ENCODE results near the gene KDM4B.
A peak's percentile ranks its signal among the peaks of the same experiment; 100 is the strongest.

DNA sequence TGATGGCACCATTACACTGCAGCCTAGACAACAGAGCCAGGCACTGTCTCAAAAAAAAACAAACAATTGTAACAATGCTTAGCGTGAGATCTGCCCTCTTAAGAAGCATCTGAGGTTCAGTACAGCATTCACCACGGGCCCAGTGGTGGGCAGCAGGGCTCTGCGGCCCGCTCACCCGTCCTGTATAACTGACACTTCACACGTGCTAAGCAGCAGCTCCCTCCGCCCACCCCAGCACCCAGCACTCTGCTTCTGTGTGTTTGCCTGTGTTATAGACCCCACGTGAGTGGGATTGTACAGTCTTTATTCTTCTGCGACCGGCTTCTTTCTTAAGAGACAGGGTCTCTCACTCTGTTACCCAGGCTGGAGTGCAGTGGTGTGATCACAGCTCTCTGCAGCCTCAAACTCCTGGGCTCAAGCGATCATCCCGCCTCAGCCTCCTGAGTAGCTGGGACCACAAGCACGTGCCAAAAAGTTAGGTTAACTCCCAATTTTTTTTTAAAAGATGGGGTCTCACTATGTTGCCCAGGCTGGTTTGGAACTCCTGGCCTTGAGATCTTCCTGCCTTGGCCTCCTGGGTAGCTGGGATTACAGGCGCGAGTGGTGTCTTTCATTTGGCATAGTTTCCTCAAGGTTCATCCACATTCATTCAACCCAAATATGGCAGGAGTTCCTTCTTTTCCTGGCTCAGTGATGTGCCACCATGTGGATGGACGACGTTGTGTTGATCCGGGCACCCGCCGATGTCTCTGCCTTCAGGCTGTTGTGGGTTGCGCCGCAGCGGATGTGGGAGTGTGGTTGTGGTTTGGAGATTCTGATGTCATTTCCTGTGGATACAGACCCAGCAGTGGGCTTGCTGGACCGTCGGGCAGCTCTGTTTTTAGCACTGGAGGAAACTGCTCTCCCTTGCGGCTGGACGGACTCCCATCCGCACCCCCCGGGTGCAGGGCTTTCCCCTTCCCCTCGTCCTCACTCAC, 170.0 kb downstream of the KDM4B start:
- no peak for TF ChIP-seq YY1 (IDR thresholded peaks at IDR 0.05; ENCODE audit: borderline replicate concordance in 1 of 3, control insufficient read depth in 1 of 3, extremely low read depth in 1 of 3, insufficient read depth in 3 of 3, insufficient read length in 1 of 3, insufficient replicate concordance in 2 of 3, low read depth in 1 of 3, low read length in 2 of 3)
- TF ChIP-seq, protein P1, sequence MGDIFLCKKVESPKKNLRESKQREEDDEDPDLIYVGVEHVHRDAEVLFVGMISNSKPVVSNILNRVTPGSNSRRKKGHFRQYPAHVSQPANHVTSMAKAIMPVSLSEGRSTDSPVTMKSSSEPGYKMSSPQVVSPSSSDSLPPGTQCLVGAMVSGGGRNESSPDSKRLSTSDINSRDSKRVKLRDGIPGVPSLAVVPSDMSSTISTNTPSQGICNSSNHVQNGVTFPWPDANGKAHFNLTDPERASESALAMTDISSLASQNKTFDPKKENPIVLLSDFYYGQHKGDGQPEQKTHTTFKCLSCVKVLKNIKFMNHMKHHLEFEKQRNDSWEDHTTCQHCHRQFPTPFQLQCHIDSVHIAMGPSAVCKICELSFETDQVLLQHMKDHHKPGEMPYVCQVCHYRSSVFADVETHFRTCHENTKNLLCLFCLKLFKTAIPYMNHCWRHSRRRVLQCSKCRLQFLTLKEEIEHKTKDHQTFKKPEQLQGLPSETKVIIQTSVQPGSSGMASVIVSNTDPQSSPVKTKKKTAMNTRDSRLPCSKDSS (IDR thresholded peaks at IDR 0.05; ENCODE audit: low read depth, partially characterized antibody), result no peak
- no peak for TF ChIP-seq ZNF3 (CRISPR knock-in tag; IDR thresholded peaks at IDR 0.05)
- no peak for TF ChIP-seq CHD1 (IDR thresholded peaks at IDR 0.05; ENCODE audit: low read length)
- TF ChIP-seq GABPB1 (CRISPR knock-in tag; IDR thresholded peaks at IDR 0.05), result peak; percentile 91
- no peak for TF ChIP-seq STAG1 (CRISPR knock-in tag; IDR thresholded peaks at IDR 0.05; ENCODE audit: borderline replicate concordance)
- TF ChIP-seq, protein P2, sequence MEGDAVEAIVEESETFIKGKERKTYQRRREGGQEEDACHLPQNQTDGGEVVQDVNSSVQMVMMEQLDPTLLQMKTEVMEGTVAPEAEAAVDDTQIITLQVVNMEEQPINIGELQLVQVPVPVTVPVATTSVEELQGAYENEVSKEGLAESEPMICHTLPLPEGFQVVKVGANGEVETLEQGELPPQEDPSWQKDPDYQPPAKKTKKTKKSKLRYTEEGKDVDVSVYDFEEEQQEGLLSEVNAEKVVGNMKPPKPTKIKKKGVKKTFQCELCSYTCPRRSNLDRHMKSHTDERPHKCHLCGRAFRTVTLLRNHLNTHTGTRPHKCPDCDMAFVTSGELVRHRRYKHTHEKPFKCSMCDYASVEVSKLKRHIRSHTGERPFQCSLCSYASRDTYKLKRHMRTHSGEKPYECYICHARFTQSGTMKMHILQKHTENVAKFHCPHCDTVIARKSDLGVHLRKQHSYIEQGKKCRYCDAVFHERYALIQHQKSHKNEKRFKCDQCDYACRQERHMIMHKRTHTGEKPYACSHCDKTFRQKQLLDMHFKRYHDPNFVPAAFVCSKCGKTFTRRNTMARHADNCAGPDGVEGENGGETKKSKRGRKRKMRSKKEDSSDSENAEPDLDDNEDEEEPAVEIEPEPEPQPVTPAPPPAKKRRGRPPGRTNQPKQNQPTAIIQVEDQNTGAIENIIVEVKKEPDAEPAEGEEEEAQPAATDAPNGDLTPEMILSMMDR (IDR thresholded peaks at IDR 0.05 in 2 of 3, conservative IDR thresholded peaks at IDR 0.05 in 1 of 3; ENCODE audit: insufficient read depth in 2 of 3, low read depth in 1 of 3, low read length in 3 of 3), result no peak
- TF ChIP-seq ZNF561 (CRISPR knock-in tag; conservative IDR thresholded peaks at IDR 0.05), result no peak
- no peak for TF ChIP-seq HMG20B (CRISPR knock-in tag; IDR thresholded peaks at IDR 0.05)
- TF ChIP-seq EP300 (IDR thresholded peaks at IDR 0.05; ENCODE audit: low read length), result no peak
- TF ChIP-seq IRF2 (CRISPR knock-in tag; IDR thresholded peaks at IDR 0.05), result no peak
- TF ChIP-seq NR2C2 (CRISPR knock-in tag; IDR thresholded peaks at IDR 0.05), result no peak
- no peak for TF ChIP-seq NR2C2 (tag; IDR thresholded peaks at IDR 0.05)
